Prostate gland (tissue), 2 donors: ENCODE data around the gene CNMD.

Experiments used
- POLR2A ChIP-seq: fragments of 450-650 bp; IDR thresholded peaks from one replicate; pipeline ENCODE4 v1.6.1; 2016; ENCODE audit warnings: antibody characterized with exemption, mild to moderate bottlenecking
- TF ChIP-seq, protein P1 (sequence below), 4 experiments: fragments of 200-600 bp in 2 of 4; fragments of 450-650 bp in 2 of 4; sonication (generic) in 2 of 4; IDR thresholded peaks; 1 replicate in 3 of 4; 2 replicates in 1 of 4; pipeline ENCODE4 v1.5.1; 2016 to 2019; ENCODE audit warnings: antibody characterized with exemption in 4 of 4, mild to moderate bottlenecking in 2 of 4, moderate library complexity in 2 of 4

DNA sequence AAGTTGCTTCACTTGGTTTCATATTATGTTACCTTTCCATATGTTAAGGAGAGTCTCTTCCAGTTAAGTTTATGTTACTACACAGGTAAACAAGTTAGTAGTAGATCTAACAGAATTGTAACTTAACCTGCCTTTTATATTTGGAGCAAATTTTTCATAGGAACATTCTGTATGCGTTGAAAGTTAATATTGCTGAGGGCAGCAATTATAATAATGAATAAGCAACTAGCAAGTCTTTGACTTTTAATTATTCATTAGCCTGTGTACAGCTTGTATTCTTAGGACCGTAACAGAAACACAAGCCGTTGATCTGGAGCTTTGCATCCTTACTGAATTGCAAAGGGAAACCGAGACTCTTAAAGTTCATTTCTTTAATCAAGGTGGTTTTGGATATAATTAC is 75.3 kb downstream of the CNMD start:
- TF ChIP-seq, protein P1, sequence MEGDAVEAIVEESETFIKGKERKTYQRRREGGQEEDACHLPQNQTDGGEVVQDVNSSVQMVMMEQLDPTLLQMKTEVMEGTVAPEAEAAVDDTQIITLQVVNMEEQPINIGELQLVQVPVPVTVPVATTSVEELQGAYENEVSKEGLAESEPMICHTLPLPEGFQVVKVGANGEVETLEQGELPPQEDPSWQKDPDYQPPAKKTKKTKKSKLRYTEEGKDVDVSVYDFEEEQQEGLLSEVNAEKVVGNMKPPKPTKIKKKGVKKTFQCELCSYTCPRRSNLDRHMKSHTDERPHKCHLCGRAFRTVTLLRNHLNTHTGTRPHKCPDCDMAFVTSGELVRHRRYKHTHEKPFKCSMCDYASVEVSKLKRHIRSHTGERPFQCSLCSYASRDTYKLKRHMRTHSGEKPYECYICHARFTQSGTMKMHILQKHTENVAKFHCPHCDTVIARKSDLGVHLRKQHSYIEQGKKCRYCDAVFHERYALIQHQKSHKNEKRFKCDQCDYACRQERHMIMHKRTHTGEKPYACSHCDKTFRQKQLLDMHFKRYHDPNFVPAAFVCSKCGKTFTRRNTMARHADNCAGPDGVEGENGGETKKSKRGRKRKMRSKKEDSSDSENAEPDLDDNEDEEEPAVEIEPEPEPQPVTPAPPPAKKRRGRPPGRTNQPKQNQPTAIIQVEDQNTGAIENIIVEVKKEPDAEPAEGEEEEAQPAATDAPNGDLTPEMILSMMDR (IDR thresholded peaks at IDR 0.05) = no peak
- no peak for TF ChIP-seq POLR2A
